IPS-15b (cell line): Measurements from ENCODE around the gene TNFRSF6B.
"Not testable (repeated sequence)": the region's sequence is repeated elsewhere in the genome, so short reads cannot be mapped to it uniquely, and the experiment has no call there.

ENCODE experiments used
- H3K27me3 ChIP-seq: one replicate; pipeline ENCODE4 v1.6.1; 2013; ENCODE audit warnings: low read length; ENCODE audit not compliant: control insufficient read depth, insufficient read depth
- H3K36me3 ChIP-seq: one replicate; pipeline ENCODE4 v1.6.1; 2013; ENCODE audit warnings: low read length; ENCODE audit not compliant: control insufficient read depth, insufficient read depth
- H3K4me1 ChIP-seq: one replicate; pipeline ENCODE4 v1.6.1; 2013; ENCODE audit warnings: mild to moderate bottlenecking, low read length; ENCODE audit not compliant: control insufficient read depth, insufficient read depth
- H3K4me3 ChIP-seq: one replicate; pipeline ENCODE4 v1.5.1; 2013; ENCODE audit warnings: low read depth, low read length
- H3K9ac ChIP-seq: one replicate; pipeline ENCODE4 v1.6.1; 2013; ENCODE audit warnings: low read depth, mild to moderate bottlenecking, low read length
- H3K9me3 ChIP-seq: one replicate; pipeline ENCODE4 v1.6.1; 2013; ENCODE audit warnings: mild to moderate bottlenecking, low read length; ENCODE audit not compliant: control insufficient read depth, insufficient read depth

Gene TNFRSF6B

DNA sequence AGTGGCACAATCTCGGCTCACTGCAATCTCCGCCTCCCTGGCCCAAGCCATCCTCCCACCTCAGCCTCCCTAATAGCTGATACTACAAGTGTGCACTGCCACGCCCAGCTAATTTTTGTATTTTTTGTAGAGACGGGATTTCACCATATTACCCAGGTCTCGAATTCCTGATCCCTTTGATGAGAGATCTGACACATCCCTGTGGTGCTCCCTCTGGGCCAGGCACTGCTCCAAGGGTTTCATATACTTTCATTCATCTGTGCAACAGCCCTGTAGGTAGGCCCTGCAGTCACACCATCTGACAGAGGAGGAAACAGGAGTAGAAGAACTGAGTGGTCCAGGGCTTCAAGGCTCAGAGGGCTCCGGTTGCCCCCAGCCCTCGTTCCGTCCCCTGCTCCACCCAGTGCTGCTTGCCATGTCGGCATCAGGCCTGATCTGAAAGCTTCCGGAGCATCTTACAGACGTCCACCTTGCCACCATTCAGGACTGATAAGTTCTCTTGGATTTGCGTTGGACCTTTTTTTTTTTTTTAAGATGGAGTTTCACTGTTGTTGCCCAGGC, 14.7 kb downstream of the TNFRSF6B start:
- no peak overlapping the region for H3K4me3 ChIP-seq
- no peaks in the 10 kb centered on the region for H3K9me3 ChIP-seq
- no peaks in the 10 kb centered on the region for H3K4me1 ChIP-seq
- H3K9ac ChIP-seq = no peak overlapping the region
- peaks cover 11% of the 10 kb centered on the region for H3K36me3 ChIP-seq
- H3K27me3 ChIP-seq = no peaks in the 10 kb centered on the region

DNA sequence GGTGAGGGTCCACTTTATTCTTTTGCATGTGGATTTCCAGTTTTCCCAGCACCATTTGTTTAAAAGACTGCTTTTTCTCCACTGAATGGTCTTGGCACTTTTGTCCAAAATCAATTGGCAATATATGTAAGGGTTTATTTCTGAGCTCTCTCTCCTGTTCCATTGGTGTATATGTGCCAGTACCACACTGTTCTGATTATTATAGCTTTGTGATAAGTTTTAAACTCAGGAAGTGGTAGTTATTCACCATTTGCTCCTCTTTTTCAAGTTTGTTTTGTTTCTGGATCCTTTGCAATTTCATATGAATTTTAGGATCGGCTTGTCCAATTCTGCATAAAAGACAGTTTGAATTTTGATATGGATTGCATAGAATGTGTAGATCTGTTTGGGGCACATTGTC, 15.7 kb downstream of the TNFRSF6B start:
- Histone ChIP-seq H3K9me3 (no peaks in the 10 kb centered on the region), H3K36me3 (peaks cover 6% of the 10 kb centered on the region), H3K4me1 (no peaks in the 10 kb centered on the region), H3K4me3 (no peak overlapping the region), H3K9ac (no peak overlapping the region), H3K27me3 (no peaks in the 10 kb centered on the region)

DNA sequence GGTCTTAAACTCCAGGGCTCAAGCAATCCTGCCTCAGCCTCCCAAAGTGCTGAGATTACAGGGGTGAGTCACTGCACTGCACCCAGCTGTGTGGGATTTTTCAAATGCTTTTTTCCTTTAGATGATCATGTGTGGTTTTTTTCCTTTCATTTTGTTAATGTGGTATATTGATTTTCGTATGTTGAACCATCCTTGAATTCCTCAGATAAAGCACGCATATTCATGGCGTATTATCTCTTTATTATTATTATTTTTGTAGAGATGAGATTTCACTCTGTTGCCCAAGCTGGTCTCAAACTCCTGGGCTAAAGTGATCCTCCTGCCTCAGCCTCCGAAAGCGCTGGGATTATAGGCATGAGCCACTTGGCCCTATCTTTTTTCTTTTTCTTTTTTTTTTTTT, 18.4 kb downstream of the TNFRSF6B start:
- Histone ChIP-seq H3K4me3 (no peak overlapping the region), H3K9me3 (no peaks in the 10 kb centered on the region), H3K27me3 (no peaks in the 10 kb centered on the region), H3K36me3 (peaks cover 9% of the 10 kb centered on the region), H3K4me1 (no peaks in the 10 kb centered on the region), H3K9ac (no peak overlapping the region)

DNA sequence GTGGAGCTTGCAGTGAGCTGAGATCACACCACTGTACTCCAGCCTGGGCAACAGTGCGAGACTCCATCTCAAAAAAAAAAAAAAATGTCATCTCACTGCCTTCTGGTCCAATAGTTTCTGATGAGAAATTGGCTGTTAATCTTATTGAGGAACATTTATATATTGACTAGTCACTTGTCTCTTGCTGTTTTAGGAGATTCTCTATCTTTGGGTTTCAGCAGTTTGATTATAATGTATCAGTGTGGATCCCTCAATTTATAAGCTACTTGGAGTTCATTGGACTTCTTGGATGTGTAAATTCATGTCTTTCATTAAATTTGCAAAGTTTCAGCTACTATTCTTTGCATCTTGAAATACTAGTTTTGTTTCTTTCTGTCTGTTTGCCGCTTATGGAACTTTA, 22.5 kb downstream of the TNFRSF6B start:
- no peaks in the 10 kb centered on the region for H3K9me3 ChIP-seq
- peaks cover 9% of the 10 kb centered on the region for H3K36me3 ChIP-seq
- H3K9ac ChIP-seq = no peak overlapping the region
- no peak overlapping the region for H3K4me3 ChIP-seq
- no peaks in the 10 kb centered on the region for H3K27me3 ChIP-seq
- no peaks in the 10 kb centered on the region for H3K4me1 ChIP-seq

DNA sequence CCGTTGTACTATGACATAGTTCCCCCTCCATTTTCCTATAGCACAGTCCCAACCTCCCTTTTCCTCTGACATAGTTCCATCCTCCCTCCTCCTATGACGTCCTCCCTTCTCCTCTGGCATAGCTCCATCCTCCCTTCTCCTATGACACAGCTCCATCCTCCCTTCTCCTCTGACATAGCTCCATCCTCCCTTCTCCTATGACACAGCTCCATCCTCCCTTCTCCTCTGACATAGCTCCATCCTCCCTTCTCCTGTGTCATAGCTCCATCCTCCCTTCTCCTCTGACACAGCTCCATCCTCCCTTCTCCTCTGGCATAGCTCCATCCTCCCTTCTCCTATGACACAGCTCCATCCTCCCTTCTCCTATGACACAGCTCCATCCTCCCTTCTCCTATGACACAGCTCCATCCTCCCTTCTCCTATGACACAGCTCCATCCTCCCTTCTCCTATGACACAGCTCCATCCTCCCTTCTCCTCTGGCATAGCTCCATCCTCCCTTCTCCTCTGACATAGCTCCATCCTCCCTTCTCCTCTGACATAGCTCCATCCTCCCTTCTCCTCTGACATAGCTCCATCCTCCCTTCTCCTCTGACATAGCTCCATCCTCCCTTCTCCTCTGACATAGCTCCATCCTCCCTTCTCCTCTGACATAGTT, 26.6 kb downstream of the TNFRSF6B start:
- H3K36me3 ChIP-seq = not testable (repeated sequence)

DNA sequence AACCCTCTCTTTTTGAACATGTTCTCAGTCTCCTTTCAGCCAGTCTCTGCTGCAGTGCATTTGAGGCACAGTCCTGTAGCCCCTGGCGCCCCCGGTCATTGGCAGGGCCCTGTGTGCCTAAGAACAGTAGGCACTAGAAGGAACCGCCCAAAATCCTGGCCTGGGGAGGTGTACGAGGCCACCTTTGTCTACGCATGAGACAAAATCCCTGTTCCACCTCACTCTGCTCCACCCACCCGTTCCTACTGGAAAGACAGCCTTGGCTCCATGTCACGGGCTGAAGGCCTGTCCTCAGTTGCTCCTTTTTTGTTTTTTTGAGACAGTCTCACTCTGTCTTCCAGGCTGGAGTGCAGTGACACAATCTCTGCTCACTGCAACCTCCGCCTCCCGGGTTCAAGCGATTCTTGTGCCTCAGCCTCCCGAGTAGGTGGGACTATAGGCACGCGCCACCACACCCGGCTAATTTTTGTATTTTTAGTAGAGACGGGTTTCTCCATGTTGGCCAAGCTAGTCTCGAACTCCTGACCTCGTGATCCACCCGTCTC, 33.8 kb downstream of the TNFRSF6B start:
- H3K9ac ChIP-seq, H3K27me3 ChIP-seq, H3K4me1 ChIP-seq, H3K9me3 ChIP-seq, H3K4me3 ChIP-seq: not testable (repeated sequence)
- peaks cover 23% of the 10 kb centered on the region for H3K36me3 ChIP-seq

More for the DNA sequence above, 26.6 kb downstream of the TNFRSF6B start:
- H3K27me3 ChIP-seq, H3K9ac ChIP-seq, H3K4me1 ChIP-seq, H3K9me3 ChIP-seq, H3K4me3 ChIP-seq: not testable (repeated sequence)

DNA sequence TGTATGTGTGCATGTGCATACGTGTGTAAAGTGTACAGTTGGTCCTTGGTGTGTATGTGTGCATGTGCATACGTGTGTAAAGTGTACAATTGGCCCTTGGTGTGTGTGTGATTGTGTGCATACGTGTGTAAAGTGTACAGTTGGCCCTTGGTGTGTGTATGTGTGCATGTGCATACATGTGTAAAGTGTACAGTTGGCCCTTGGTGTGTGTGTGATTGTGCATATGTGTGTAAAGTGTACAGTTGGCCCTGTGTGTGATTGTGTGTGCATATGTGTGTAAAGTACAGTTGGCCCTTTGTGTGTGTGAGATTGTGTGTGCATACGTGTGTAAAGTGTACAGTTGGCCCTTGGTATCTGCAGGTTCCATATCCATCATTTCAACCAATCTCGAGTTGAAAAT, 35.0 kb downstream of the TNFRSF6B start:
- Histone ChIP-seq H3K4me1 (no peaks in the 10 kb centered on the region), H3K27me3 (no peaks in the 10 kb centered on the region), H3K4me3 (no peak overlapping the region), H3K9me3 (no peaks in the 10 kb centered on the region), H3K36me3 (peaks cover 30% of the 10 kb centered on the region), H3K9ac (no peak overlapping the region)

DNA sequence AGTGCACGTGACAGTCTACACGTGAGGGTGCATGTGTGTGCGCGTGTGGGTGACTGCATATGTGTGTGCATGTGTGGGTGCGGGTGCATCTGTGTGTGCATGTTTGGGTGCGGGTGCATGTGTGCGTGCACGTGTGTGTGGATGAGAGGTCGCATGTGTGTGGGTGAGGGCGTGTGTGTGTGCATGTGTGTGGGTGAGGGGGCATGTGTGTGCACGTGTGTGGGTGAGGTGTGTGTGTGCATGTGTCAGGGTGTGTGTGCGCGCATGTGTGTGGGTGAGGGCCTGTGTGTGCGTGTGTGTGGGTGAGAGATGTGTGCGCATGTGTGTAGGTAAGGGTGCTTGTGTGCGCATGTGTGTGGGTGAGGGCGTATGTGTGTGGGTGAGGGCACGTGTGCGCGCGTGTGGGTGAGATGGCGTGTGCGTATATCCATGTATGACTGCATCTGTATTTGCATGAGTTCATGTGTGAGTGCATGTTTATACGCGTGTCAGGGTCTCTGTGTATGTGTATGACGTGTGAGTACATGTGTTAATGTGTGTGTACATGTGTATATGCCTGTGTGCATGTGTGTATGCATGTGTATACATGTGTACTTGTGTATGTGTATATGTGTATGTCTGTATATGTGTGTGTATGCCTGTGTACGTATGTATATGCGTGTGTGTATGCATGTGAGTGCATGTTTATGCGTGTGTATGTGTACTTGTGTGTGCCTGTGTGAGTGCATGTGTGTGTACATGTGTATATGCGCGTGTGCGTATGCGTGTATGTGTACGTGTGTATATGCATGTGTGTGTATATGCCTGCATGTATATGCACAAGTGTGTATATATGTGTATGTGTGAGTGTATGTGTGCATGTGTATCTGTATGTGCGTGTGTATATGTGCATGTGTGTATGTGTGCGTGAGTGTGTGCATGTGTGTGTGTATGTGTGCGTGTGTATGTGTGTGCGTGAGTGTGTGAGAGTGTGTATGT, 36.0 kb downstream of the TNFRSF6B start:
- H3K36me3 ChIP-seq = peaks cover 30% of the 10 kb centered on the region
- no peak overlapping the region for H3K9ac ChIP-seq
- no peaks in the 10 kb centered on the region for H3K4me1 ChIP-seq
- no peak overlapping the region for H3K4me3 ChIP-seq
- H3K27me3 ChIP-seq = no peaks in the 10 kb centered on the region
- H3K9me3 ChIP-seq = no peaks in the 10 kb centered on the region

DNA sequence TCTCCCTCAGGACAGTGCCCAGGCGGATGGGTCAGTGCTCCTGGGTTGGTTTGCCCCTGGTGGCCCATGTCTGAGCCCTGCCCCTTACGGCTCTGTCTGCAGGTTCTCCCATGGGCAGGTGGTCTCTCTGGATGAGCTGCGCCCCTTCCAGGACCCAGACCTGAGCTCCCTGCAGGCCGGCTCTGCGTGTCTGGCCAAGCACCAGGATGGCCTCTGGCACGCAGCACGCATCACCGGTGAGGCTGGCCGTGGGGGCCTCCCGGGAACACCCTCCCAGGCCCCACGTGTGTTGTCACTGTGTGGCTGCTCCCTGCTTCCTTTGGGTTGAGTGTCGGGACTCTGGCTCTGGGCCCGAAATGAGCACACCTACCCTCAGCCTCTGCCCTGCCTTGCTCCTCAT, 36.7 kb downstream of the TNFRSF6B start:
- H3K9me3 ChIP-seq = no peaks in the 10 kb centered on the region
- no peak overlapping the region for H3K9ac ChIP-seq
- no peak overlapping the region for H3K4me3 ChIP-seq
- H3K27me3 ChIP-seq = no peaks in the 10 kb centered on the region
- peaks cover 30% of the 10 kb centered on the region for H3K36me3 ChIP-seq
- no peaks in the 10 kb centered on the region for H3K4me1 ChIP-seq

DNA sequence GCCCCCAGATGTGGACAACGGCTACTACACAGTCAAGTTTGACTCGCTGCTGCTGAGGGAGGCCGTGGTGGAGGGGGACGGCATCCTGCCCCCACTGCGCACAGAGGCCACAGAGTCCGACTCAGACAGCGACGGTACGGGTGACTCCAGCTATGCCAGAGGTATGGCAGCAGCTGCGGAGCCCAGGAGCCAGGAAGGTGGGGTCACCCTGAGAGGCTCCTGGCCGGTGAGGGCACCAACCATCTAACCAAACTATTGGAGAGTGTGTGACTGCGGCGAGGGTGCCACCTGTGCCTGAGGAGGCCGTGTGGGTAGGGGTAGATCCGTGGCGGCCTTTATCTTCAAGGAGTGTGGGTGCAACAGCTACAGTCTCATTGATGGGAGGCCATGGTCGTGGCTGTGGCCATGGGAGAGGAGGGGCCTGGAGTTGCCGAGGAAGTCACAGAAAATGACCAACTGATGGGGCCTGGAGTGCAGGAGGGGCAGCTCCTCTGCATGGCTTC, 37.2 kb downstream of the TNFRSF6B start:
- no peaks in the 10 kb centered on the region for H3K9me3 ChIP-seq
- H3K36me3 ChIP-seq = peaks cover 30% of the 10 kb centered on the region
- H3K9ac ChIP-seq = no peak overlapping the region
- H3K4me1 ChIP-seq = no peaks in the 10 kb centered on the region
- no peak overlapping the region for H3K4me3 ChIP-seq
- no peaks in the 10 kb centered on the region for H3K27me3 ChIP-seq

DNA sequence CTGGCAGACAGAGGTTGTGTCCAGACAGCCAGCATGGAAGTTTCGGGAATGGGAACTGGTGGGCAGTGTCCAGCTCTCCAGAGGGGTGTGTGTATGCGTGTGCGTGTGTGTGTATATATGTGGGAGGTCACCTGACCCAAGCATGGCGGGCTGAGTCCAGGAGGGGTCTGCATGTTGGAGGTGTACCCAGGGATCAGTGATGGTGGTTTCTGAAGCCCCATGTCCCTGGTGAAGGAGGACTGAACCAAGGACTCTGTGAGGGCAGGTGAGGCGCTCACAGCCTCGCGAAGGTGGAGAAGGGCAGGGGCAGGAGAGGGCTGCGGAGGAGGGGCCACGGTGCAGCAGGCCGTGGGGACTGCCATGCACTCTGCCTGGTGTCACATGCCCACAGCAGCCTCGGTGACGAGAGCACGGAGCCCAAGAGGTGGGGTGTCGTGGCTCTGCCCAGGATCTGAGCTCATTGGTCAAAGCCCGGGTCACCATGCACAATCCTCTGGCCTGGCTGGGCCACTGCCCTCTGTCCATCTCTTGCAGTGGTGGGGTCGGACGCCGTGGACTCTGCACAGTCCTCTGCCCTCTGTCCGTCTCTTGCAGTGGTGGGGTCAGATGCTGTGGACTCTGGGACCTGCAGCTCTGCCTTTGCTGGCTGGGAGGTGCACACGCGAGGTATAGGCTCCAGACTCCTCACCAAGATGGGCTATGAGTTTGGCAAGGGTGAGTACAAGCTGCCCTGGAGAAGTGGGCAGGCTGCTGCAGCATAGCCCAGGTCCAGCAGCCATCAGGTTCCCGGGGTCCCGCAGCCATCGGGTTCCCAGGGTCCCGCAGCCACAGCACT, 37.9 kb downstream of the TNFRSF6B start:
- no peaks in the 10 kb centered on the region for H3K9me3 ChIP-seq
- no peaks in the 10 kb centered on the region for H3K27me3 ChIP-seq
- H3K4me3 ChIP-seq = no peak overlapping the region
- H3K36me3 ChIP-seq = peaks cover 30% of the 10 kb centered on the region
- no peaks in the 10 kb centered on the region for H3K4me1 ChIP-seq
- no peak overlapping the region for H3K9ac ChIP-seq
